Dendritic cell treated with granulocyte-macrophage colony-stimulating factor and Interleukin-4, amounts not matched to agents 40 ng/mL and 50 ng/mL, for 4 days (primary cell): ENCODE data around the gene YAP1.

Source experiments
- H3K27ac Mint-ChIP-seq: one replicate; pipeline ENCODE4 v1.8.0; 2022; ENCODE audit warnings: mild to moderate bottlenecking, mixed read lengths
- H3K27me3 Mint-ChIP-seq: one replicate; pipeline ENCODE4 v1.8.0; 2022; ENCODE audit warnings: mild to moderate bottlenecking, mixed read lengths
- H3K36me3 Mint-ChIP-seq: one replicate; pipeline ENCODE4 v1.8.0; 2022; ENCODE audit warnings: low read depth, mixed read lengths
- H3K4me1 Mint-ChIP-seq: one replicate; pipeline ENCODE4 v1.8.0; 2022; ENCODE audit warnings: low read depth, mixed read lengths
- H3K4me3 Mint-ChIP-seq: one replicate; pipeline ENCODE4 v1.8.0; 2022; ENCODE audit warnings: mild to moderate bottlenecking, moderate library complexity, mixed read lengths
- H3K9me3 Mint-ChIP-seq: one replicate; pipeline ENCODE4 v1.8.0; 2022; ENCODE audit warnings: mixed read lengths
- intact Hi-C: fragments of 100-400 bp; cut with micrococcal nuclease; formaldehyde crosslinking; loops from one replicate; pipeline ENCODE4 v1.15.0; 2022

YAP1 gene

DNA sequence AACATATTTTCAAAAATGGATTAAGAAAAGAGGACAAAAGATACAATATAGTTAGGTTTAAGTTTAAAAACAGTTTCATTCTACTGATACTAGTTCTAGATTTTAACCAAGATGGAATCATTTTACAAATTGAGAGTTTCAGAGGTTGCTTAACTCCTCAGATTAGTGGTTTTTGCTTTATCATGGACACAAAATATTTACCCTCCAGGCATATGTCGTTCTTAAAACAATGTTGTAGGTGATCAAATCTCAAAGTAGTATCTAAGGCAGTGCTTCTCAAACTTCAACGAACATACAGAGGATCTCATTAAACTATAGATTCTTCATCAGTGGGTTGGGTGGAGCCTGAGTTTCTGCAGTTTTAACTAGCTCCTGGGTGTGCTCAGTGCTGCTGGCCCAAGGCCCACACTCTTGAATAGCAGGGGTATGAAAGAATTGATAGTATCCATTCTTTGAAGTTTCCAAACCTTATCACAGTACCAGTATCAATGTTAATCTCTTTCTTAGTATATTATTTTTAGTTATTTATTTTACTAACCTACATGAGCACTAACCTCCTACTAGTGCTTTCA is 48.0 kb downstream of the YAP1 start:
- intact Hi-C loops, result no loop called here
- Mint-ChIP-seq H3K9me3 (no peaks in the 10 kb centered on the region), H3K27ac (no peak overlapping the region)

GRCh38 chr11:102163368-102163767 is 53.1 kb downstream of the YAP1 start:
- Mint-ChIP-seq H3K27me3 (peaks cover 3% of the 10 kb centered on the region), H3K36me3 (no peaks in the 10 kb centered on the region), H3K27ac (no peak overlapping the region), H3K9me3 (no peaks in the 10 kb centered on the region), H3K4me1 (no peaks in the 10 kb centered on the region), H3K4me3 (no peak overlapping the region)
- intact Hi-C loops, result no loop called here

More for the DNA sequence above, 48.0 kb downstream of the YAP1 start:
- H3K27me3 Mint-ChIP-seq, result peaks cover 1% of the 10 kb centered on the region
- no peak overlapping the region for H3K4me3 Mint-ChIP-seq
- H3K36me3 Mint-ChIP-seq, result no peaks in the 10 kb centered on the region
- no peaks in the 10 kb centered on the region for H3K4me1 Mint-ChIP-seq

- H3K36me3 Mint-ChIP-seq, result no peaks in the 10 kb centered on the region
- H3K27me3 Mint-ChIP-seq, result peaks cover 2% of the 10 kb centered on the region
- no peaks in the 10 kb centered on the region for H3K9me3 Mint-ChIP-seq
- no peaks in the 10 kb centered on the region for H3K4me1 Mint-ChIP-seq
- H3K27ac Mint-ChIP-seq, result no peak overlapping the region
- intact Hi-C loops, result no loop called here
- no peak overlapping the region for H3K4me3 Mint-ChIP-seq
These were observed 56.2 kb downstream of the YAP1 start for GRCh38 chr11:102166175-102167064.

DNA sequence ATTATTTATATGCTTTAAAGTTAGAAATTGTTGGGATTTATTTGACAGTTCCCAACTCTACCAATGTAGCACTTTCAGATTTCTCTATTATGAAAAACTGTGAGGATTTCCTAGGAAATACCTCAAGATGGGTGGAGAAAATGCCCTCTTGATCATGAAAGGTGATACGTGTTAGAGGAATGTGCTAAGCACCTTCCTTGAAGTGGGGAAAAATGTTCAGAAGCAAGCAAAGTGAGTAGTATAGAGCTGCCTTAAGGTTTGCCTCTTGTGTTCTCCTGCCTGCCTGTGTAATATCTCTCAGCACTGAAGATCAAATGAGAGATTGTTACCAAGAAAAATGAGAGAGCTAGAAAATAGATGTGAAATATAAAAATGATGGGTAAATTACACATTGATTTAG is 58.2 kb downstream of the YAP1 start:
- H3K4me1 Mint-ChIP-seq, result no peaks in the 10 kb centered on the region
- H3K27me3 Mint-ChIP-seq, result peaks cover 4% of the 10 kb centered on the region
- intact Hi-C loops, result no loop called here
- no peaks in the 10 kb centered on the region for H3K9me3 Mint-ChIP-seq
- no peak overlapping the region for H3K4me3 Mint-ChIP-seq
- H3K27ac Mint-ChIP-seq, result no peak overlapping the region
- no peaks in the 10 kb centered on the region for H3K36me3 Mint-ChIP-seq

GRCh38 chr11:102171101-102171500 is 60.9 kb downstream of the YAP1 start:
- no peaks in the 10 kb centered on the region for H3K9me3 Mint-ChIP-seq
- intact Hi-C loops, result no loop called here
- H3K36me3 Mint-ChIP-seq, result no peaks in the 10 kb centered on the region
- H3K4me3 Mint-ChIP-seq, result no peak overlapping the region
- H3K4me1 Mint-ChIP-seq, result no peaks in the 10 kb centered on the region
- no peak overlapping the region for H3K27ac Mint-ChIP-seq
- peaks cover 4% of the 10 kb centered on the region for H3K27me3 Mint-ChIP-seq

DNA sequence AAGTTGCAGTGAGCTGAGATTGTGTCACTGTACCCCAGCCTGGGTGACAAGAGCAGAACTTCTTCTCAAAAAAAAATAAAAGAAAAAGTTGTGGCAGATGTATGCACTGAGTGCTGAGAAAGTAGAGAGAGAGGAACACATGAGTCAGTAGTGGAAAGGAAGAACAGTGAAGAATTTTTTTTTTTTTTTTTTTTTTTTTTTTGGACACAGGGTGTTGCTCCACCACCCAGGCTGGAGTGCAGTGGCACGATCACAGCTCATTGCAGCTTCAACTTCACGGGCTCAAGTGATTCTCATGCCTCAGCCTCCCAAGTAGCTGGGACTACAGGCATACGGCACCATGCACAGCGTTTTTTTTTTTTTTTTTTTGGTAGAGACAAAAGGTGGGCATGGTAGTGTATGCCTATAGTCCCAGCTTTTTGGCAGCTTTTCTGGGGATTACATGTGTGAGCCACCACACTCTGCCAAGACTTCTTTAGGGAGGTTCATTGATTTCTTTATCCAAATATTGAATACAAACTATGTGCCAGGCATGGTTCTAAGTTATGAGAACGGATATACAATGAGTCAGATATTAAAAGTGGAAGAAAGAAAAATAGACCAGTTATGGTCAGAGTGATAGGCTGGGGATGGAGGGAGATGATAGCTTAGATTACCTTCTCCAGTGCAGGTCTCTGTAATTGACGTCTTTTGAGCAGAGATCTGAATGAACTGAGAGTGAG is 62.0 kb downstream of the YAP1 start:
- no peak overlapping the region for H3K4me3 Mint-ChIP-seq
- H3K27me3 Mint-ChIP-seq, result peaks cover 2% of the 10 kb centered on the region
- H3K9me3 Mint-ChIP-seq, result no peaks in the 10 kb centered on the region
- H3K4me1 Mint-ChIP-seq, result no peaks in the 10 kb centered on the region
- no peaks in the 10 kb centered on the region for H3K36me3 Mint-ChIP-seq
- no peak overlapping the region for H3K27ac Mint-ChIP-seq
- intact Hi-C loops, result no loop called here

GRCh38 chr11:102177126-102177525 is 66.9 kb downstream of the YAP1 start:
- Mint-ChIP-seq H3K9me3 (no peaks in the 10 kb centered on the region), H3K27ac (no peak overlapping the region), H3K4me3 (no peak overlapping the region), H3K36me3 (no peaks in the 10 kb centered on the region), H3K27me3 (no peaks in the 10 kb centered on the region), H3K4me1 (no peaks in the 10 kb centered on the region)
- intact Hi-C loops, result no loop called here

DNA sequence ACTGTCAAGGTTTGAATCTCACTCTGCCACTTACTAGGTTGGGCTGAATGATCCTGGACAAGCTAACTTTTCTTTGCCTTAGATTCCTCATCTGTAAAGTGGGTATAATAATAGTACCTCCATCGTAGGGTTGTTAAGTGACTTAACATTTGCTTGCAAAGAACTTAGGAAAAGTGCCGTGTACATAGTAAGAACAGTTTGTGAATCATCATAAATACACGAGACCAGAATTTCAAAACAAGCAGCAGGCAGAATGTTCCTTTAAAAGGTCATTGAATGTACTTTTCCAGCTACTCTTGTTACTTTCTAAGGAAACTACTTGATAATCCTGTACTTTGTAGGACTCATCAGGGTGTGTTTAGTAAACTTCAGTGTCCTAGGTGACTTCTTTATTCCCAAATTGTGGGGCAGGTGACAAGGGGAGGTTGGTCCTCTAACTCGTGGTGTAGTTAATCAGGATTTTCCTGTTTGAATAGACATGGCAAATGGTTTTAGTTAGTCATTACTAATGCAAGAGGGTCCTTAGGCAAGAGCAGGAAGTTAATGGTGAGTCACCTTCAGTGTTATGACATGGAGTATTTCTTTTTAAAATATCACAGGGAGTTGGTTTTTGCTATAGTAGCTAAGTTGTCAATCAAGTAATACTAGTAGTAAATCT is 67.9 kb downstream of the YAP1 start:
- Mint-ChIP-seq H3K4me1 (no peaks in the 10 kb centered on the region), H3K9me3 (no peaks in the 10 kb centered on the region), H3K4me3 (no peak overlapping the region), H3K36me3 (no peaks in the 10 kb centered on the region), H3K27ac (no peak overlapping the region), H3K27me3 (peaks cover 1% of the 10 kb centered on the region)
- intact Hi-C loops, result no loop called here

GRCh38 chr11:102179371-102179770 is 69.1 kb downstream of the YAP1 start:
- H3K9me3 Mint-ChIP-seq, result no peaks in the 10 kb centered on the region
- peaks cover 2% of the 10 kb centered on the region for H3K27me3 Mint-ChIP-seq
- intact Hi-C loops, result no loop called here
- no peak overlapping the region for H3K4me3 Mint-ChIP-seq
- H3K36me3 Mint-ChIP-seq, result no peaks in the 10 kb centered on the region
- no peak overlapping the region for H3K27ac Mint-ChIP-seq
- H3K4me1 Mint-ChIP-seq, result no peaks in the 10 kb centered on the region

- no peak overlapping the region for H3K4me3 Mint-ChIP-seq
- H3K27ac Mint-ChIP-seq, result no peak overlapping the region
- intact Hi-C loops, result no loop called here
- no peaks in the 10 kb centered on the region for H3K36me3 Mint-ChIP-seq
- H3K4me1 Mint-ChIP-seq, result no peaks in the 10 kb centered on the region
- no peaks in the 10 kb centered on the region for H3K9me3 Mint-ChIP-seq
- peaks cover 9% of the 10 kb centered on the region for H3K27me3 Mint-ChIP-seq
These were observed 74.2 kb downstream of the YAP1 start for GRCh38 chr11:102184269-102184987.

DNA sequence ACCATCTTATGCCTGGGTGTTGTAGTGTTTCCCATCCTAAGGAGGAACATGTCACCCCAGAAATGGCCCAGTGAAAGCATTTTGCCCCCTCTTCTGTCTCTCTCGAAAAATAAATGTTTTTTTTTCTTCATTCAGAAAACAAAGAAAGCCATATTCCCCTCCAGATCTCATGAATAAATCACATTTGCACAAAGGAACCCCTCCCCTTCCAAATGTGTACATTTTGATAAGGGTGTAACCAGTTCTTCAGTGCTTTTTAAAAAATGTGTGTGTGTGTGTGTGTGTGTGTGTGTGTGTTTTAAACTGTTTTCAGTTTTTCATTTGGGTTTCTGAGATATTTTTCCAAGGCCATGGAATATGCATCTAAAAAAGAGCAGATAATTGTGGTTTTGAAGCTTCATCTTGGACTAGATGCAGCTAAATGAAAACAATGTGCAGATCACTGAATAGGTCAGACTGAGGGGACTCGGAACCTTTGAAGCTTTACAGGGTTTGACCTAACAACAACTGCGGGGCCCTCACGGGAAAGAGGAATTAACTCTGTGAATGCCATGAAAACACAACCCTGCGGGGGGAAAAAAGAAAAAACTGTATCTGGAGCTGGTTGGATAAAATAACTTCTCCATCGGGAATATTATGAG is 76.4 kb downstream of the YAP1 start:
- Mint-ChIP-seq H3K9me3 (no peaks in the 10 kb centered on the region), H3K27ac (no peak overlapping the region), H3K27me3 (peaks cover 13% of the 10 kb centered on the region), H3K36me3 (no peaks in the 10 kb centered on the region), H3K4me1 (no peaks in the 10 kb centered on the region), H3K4me3 (no peak overlapping the region)
- intact Hi-C loops, result no loop called here

- Mint-ChIP-seq H3K9me3 (no peaks in the 10 kb centered on the region), H3K4me1 (no peaks in the 10 kb centered on the region), H3K27ac (no peak overlapping the region), H3K4me3 (no peak overlapping the region), H3K27me3 (peaks cover 16% of the 10 kb centered on the region), H3K36me3 (no peaks in the 10 kb centered on the region)
- intact Hi-C loops, result no loop called here
These were observed 77.3 kb downstream of the YAP1 start for GRCh38 chr11:102187416-102188151.

- H3K27me3 Mint-ChIP-seq, result peaks cover 13% of the 10 kb centered on the region
- intact Hi-C loops, result no loop called here
- H3K36me3 Mint-ChIP-seq, result no peaks in the 10 kb centered on the region
These were observed 78.2 kb downstream of the YAP1 start for GRCh38 chr11:102188488-102188887.

More at GRCh38 chr11:102188488-102188887, 78.2 kb downstream of the YAP1 start:
- no peaks in the 10 kb centered on the region for H3K4me1 Mint-ChIP-seq
- no peak overlapping the region for H3K27ac Mint-ChIP-seq
- H3K9me3 Mint-ChIP-seq, result no peaks in the 10 kb centered on the region
- no peak overlapping the region for H3K4me3 Mint-ChIP-seq
